HEK293 (cell line): ENCODE results near the gene CLIC4.
A peak's percentile ranks its signal among the peaks of the same experiment; 100 is the strongest.
"Not testable (repeated sequence)": the region's sequence is repeated elsewhere in the genome, so short reads cannot be mapped to it uniquely, and the experiment has no call there.

Experiments
- CTCF ChIA-PET: fragments of 350-600 bp; formaldehyde crosslinking; extraction: SDS; loops from one replicate; lab custom pipeline; 2021; ENCODE audit warnings: antibody characterized with exemption; lab: Yijun Ruan, JAX
- POLR2A ChIA-PET: fragments of 300-600 bp; formaldehyde crosslinking; extraction: SDS; loops from one replicate; lab custom pipeline; 2020; ENCODE audit warnings: antibody characterized with exemption, inconsistent platforms; lab: Yijun Ruan, JAX
- H3K27ac ChIP-seq: fragments of 200-500 bp; sonication (Bioruptor generic); 2 replicates; pipeline ENCODE4 v1.5.1; 2014; ENCODE audit warnings: low read depth, low read length, control low read depth, inconsistent platforms; ENCODE audit errors: extremely low read depth
- H3K36me3 ChIP-seq, 2 experiments: fragments of 200-500 bp in 1 of 2; sonication (Bioruptor generic) in 1 of 2; 1 replicate in 1 of 2; 2 replicates in 1 of 2; pipeline ENCODE4 v1.5.1; 2014 to 2017; ENCODE audit warnings: inconsistent platforms in 2 of 2, low read length in 2 of 2; ENCODE audit not compliant: control insufficient read depth in 2 of 2, insufficient read depth in 1 of 2
- H3K4me1 ChIP-seq: fragments of 200-500 bp; sonication (Bioruptor generic); 2 replicates; pipeline ENCODE4 v1.5.1; 2014; ENCODE audit warnings: mild to moderate bottlenecking, low read length, inconsistent platforms; ENCODE audit not compliant: control insufficient read depth, insufficient read depth
- H3K4me3 ChIP-seq: 2 replicates; pipeline ENCODE4 v1.5.1; 2011; ENCODE audit warnings: low read depth, mild to moderate bottlenecking, control low read depth, low read length, moderate library complexity
- H3K9me3 ChIP-seq: fragments of 200-500 bp; sonication (Bioruptor generic); 2 replicates; pipeline ENCODE4 v1.5.1; 2014; ENCODE audit warnings: low read depth, low read length, inconsistent platforms; ENCODE audit not compliant: control insufficient read depth, insufficient read depth
- AEBP2 ChIP-seq: fragments of 450-650 bp; formaldehyde crosslinking; IDR thresholded peaks from 2 replicates; pipeline ENCODE4 v1.5.1; 2016; ENCODE audit warnings: missing biosample characterization, missing genetic modification characterization, borderline replicate concordance
- ATF2 ChIP-seq: fragments of 450-650 bp; formaldehyde crosslinking; IDR thresholded peaks from 2 replicates; pipeline ENCODE4 v1.5.1; 2016; ENCODE audit warnings: missing biosample characterization, missing genetic modification characterization, low read depth
- GLI2 ChIP-seq: fragments of 450-650 bp; formaldehyde crosslinking; IDR thresholded peaks from 2 replicates; pipeline ENCODE4; 2017; ENCODE audit warnings: missing biosample characterization, missing genetic modification characterization, low read depth, borderline replicate concordance
- GLI4 ChIP-seq: fragments of 450-650 bp; formaldehyde crosslinking; IDR thresholded peaks from 2 replicates; pipeline ENCODE4 v1.5.1; 2016; ENCODE audit warnings: missing biosample characterization, missing genetic modification characterization
- PRDM10 ChIP-seq: fragments of 450-650 bp; formaldehyde crosslinking; IDR thresholded peaks from 2 replicates; pipeline ENCODE4 v1.5.1; 2016; ENCODE audit warnings: missing biosample characterization, missing genetic modification characterization
- TSHZ1 ChIP-seq: fragments of 450-650 bp; formaldehyde crosslinking; IDR thresholded peaks from 2 replicates; pipeline ENCODE4 v1.5.1; 2016; ENCODE audit warnings: missing biosample characterization, missing genetic modification characterization, borderline replicate concordance
- ZFHX2 ChIP-seq: fragments of 450-650 bp; formaldehyde crosslinking; conservative IDR thresholded peaks from 2 replicates; pipeline ENCODE4 v1.5.1; 2016; ENCODE audit warnings: missing biosample characterization, missing genetic modification characterization
- ZFP41 ChIP-seq: fragments of 450-650 bp; formaldehyde crosslinking; IDR thresholded peaks from 2 replicates; pipeline ENCODE4 v1.5.1; 2016; ENCODE audit warnings: missing biosample characterization, missing genetic modification characterization, borderline replicate concordance
- ZNF121 ChIP-seq: fragments of 450-650 bp; formaldehyde crosslinking; IDR thresholded peaks from 2 replicates; pipeline ENCODE4 v1.5.1; 2016; ENCODE audit warnings: missing biosample characterization, missing genetic modification characterization
- ZNF341 ChIP-seq: fragments of 450-650 bp; formaldehyde crosslinking; IDR thresholded peaks from 2 replicates; pipeline ENCODE4; 2016; ENCODE audit warnings: low read depth, missing biosample characterization, missing genetic modification characterization
- ZNF48 ChIP-seq: fragments of 450-650 bp; formaldehyde crosslinking; IDR thresholded peaks from 2 replicates; pipeline ENCODE4 v1.5.1; 2016; ENCODE audit warnings: missing biosample characterization, missing genetic modification characterization
- ZNF654 ChIP-seq: fragments of 450-650 bp; formaldehyde crosslinking; IDR thresholded peaks from 2 replicates; pipeline ENCODE4 v1.5.1; 2016; ENCODE audit warnings: low read depth, missing biosample characterization, missing genetic modification characterization
- ZSCAN23 ChIP-seq: fragments of 450-650 bp; formaldehyde crosslinking; IDR thresholded peaks from 2 replicates; pipeline ENCODE4 v1.5.1; 2016; ENCODE audit warnings: missing biosample characterization, missing genetic modification characterization

CLIC4 gene

GRCh38 chr1:24728982-24729381 lies 16.3 kb upstream of the CLIC4 start:
- POLR2A ChIA-PET = no interaction called here

GRCh38 chr1:24732186-24732885 lies 12.9 kb upstream of the CLIC4 start:
- H3K4me3 ChIP-seq = no peak overlapping the region
- CTCF ChIA-PET = interaction anchor here (0.6 to 2.2 kb wide), 6 partner anchors 8 to 98 kb away, joined by 3 to 9 read pairs (median 6); partner anchors contain the start of gene CLIC4
- H3K9me3 ChIP-seq = no peaks in the 10 kb centered on the region
- H3K27ac ChIP-seq = no peak overlapping the region
- H3K36me3 ChIP-seq = no peaks in the 10 kb centered on the region
- POLR2A ChIA-PET = interaction anchor here (1.2 kb wide), 1 partner anchor 13 kb away, joined by 5 read pairs; the partner anchor contains the start of gene CLIC4
- TF ChIP-seq ZFHX2 (peak; percentile 16; the same call in 1 of the 2 replicates), GLI4 (no peak), ATF2 (0 out of 2 replicates have a peak, but pooled peaks have one; percentile 11)
- peaks cover 8% of the 10 kb centered on the region for H3K4me1 ChIP-seq

More at GRCh38 chr1:24728982-24729381, 16.3 kb upstream of the CLIC4 start:
- no peak overlapping the region for H3K27ac ChIP-seq
- no peaks in the 10 kb centered on the region for H3K36me3 ChIP-seq
- TF ChIP-seq ZFP41 = no peak
- 0 out of 2 replicates have a peak, but pooled peaks have one; percentile 27 for TF ChIP-seq PRDM10 (tag by site-specific recombination)
- TF ChIP-seq ZNF654 (tag by site-specific recombination) = no peak
- TF ChIP-seq GLI2 (tag by site-specific recombination) = no peak
- no peak overlapping the region for H3K4me3 ChIP-seq
- no peaks in the 10 kb centered on the region for H3K9me3 ChIP-seq
- H3K4me1 ChIP-seq = peaks cover 4% of the 10 kb centered on the region
- CTCF ChIA-PET = interaction anchor here (0.6 kb wide), 1 partner anchor 115 kb away, joined by 3 read pairs; no protein-coding TSS in a partner anchor

GRCh38 chr1:24733342-24733741 lies 11.9 kb upstream of the CLIC4 start:
- H3K4me1 ChIP-seq, H3K9me3 ChIP-seq, H3K27ac ChIP-seq, H3K4me3 ChIP-seq, H3K36me3 ChIP-seq: not testable (repeated sequence)
- CTCF ChIA-PET = interaction anchor here (1.6 to 2.2 kb wide), 2 partner anchors 11 to 45 kb away, joined by 9 read pairs; partner anchors contain the start of gene CLIC4
- POLR2A ChIA-PET = interaction anchor here (0.6 to 1.2 kb wide), 2 partner anchors 9 to 12 kb away, joined by 5 read pairs; partner anchors contain the start of gene CLIC4

- peak overlapping the region; percentile 73 for H3K27ac ChIP-seq
- peaks cover 8% of the 10 kb centered on the region for H3K4me1 ChIP-seq
- H3K4me3 ChIP-seq = no peak overlapping the region
- H3K9me3 ChIP-seq = no peaks in the 10 kb centered on the region
- ChIA-PET POLR2A (interaction anchor here (0.6 to 2.9 kb wide), 2 partner anchors 10 to 93 kb away, joined by 3 to 47 read pairs; partner anchors contain the start of gene CLIC4), CTCF (interaction anchor here (0.7 kb wide), 1 partner anchor 125 kb away, joined by 3 read pairs; no protein-coding TSS in a partner anchor)
- H3K36me3 ChIP-seq = no peaks in the 10 kb centered on the region
- TF ChIP-seq ZNF341 (no peak), ZNF48 (tag by site-specific recombination) (no peak), ZSCAN23 (tag by site-specific recombination) (no peak), ZNF121 (tag by site-specific recombination) (no peak), TSHZ1 (tag by site-specific recombination) (no peak), AEBP2 (tag by site-specific recombination) (no peak)
Measured at GRCh38 chr1:24735156-24735508, 10.1 kb upstream of the CLIC4 start.
